SIG-M5 (cell line): Measurements from ENCODE around the gene TRUB2.

Experiments
- DNase-seq: peaks from one replicate; lab custom pipeline; 2025; lab: John Stamatoyannopoulos, UW

Gene TRUB2

GRCh38 chr9:128266868-128267590 is 55.2 kb downstream of the TRUB2 start:
- no peak for DNase-seq

- no peak for DNase-seq
Observed at GRCh38 chr9:128265348-128265847, 56.8 kb downstream of the TRUB2 start.

- DNase-seq, result no peak
Observed at GRCh38 chr9:128262687-128263086, 59.6 kb downstream of the TRUB2 start.

GRCh38 chr9:128260340-128260739 is 61.9 kb downstream of the TRUB2 start:
- no peak for DNase-seq

- no peak for DNase-seq
Observed at GRCh38 chr9:128259156-128259555, 63.1 kb downstream of the TRUB2 start.

GRCh38 chr9:128258326-128258725 is 63.9 kb downstream of the TRUB2 start:
- DNase-seq, result no peak

GRCh38 chr9:128257907-128258306 is 64.3 kb downstream of the TRUB2 start:
- DNase-seq, result no peak

- no peak for DNase-seq
Observed at GRCh38 chr9:128257086-128257825, 65.0 kb downstream of the TRUB2 start.
